GM12878 (cell line): ENCODE results near the gene COL4A2.

Experiments
- CEBPB ChIP-seq, 2 experiments: fragments of 150-350 bp in 1 of 2; IDR thresholded peaks; 2 replicates each; pipeline ENCODE4 v1.6.1; 2012 to 2014; ENCODE audit warnings: low read depth in 2 of 2, low read length in 2 of 2, borderline replicate concordance in 1 of 2, inconsistent platforms in 1 of 2
- CHD2 ChIP-seq: IDR thresholded peaks from 2 replicates; pipeline ENCODE4 v1.6.1; 2011; ENCODE audit warnings: low read depth, low read length, improper control_type of control experiment, borderline replicate concordance
- CTCF ChIP-seq, 3 experiments: IDR thresholded peaks in 2 of 3; conservative IDR thresholded peaks in 1 of 3; 2 replicates each; pipeline ENCODE4 v1.5.1; 2011; ENCODE audit warnings: low read depth in 3 of 3, low read length in 3 of 3, mild to moderate bottlenecking in 3 of 3, control low read depth in 2 of 3, moderate library complexity in 2 of 3, inconsistent platforms in 1 of 3, mixed read lengths in 1 of 3; ENCODE audit not compliant: control insufficient read depth in 2 of 3, insufficient read depth in 1 of 3; ENCODE audit errors: extremely low read depth in 1 of 3
- MAX ChIP-seq: IDR thresholded peaks from 2 replicates; pipeline ENCODE4 v1.6.1; 2012; ENCODE audit warnings: low read depth, low read length, improper control_type of control experiment
- MXI1 ChIP-seq: fragments of 150-350 bp; IDR thresholded peaks from 2 replicates; pipeline ENCODE4 v1.6.1; 2011; ENCODE audit warnings: low read depth, mild to moderate bottlenecking, inconsistent platforms, low read length, improper control_type of control experiment
- NKRF ChIP-seq: fragments of 450-650 bp; conservative IDR thresholded peaks from 2 replicates; pipeline ENCODE4 v1.6.1; 2017; ENCODE audit warnings: mild to moderate bottlenecking, moderate library complexity
- POLR2A ChIP-seq: IDR thresholded peaks from 2 replicates; pipeline ENCODE4 v1.6.1; 2011; ENCODE audit warnings: low read depth, mild to moderate bottlenecking, low read length
- POLR2AphosphoS2 ChIP-seq: IDR thresholded peaks from 2 replicates; pipeline ENCODE4 v1.6.1; 2011; ENCODE audit warnings: low read depth, mild to moderate bottlenecking, low read length, improper control_type of control experiment, moderate library complexity

GRCh38 chr13:110497003-110497402 lies 189.9 kb downstream of the COL4A2 start:
- TF ChIP-seq NKRF (no peak), CTCF (IDR thresholded peaks at IDR 0.05 in 2 of 3, conservative IDR thresholded peaks at IDR 0.05 in 1 of 3; ENCODE audit: control insufficient read depth in 2 of 3, extremely low read depth in 1 of 3, insufficient read depth in 1 of 3, low read depth in 3 of 3, low read length in 3 of 3) (no peak), CHD2 (no peak), MXI1 (no peak), MAX (no peak), POLR2A (no peak), POLR2AphosphoS2 (no peak), CEBPB (IDR thresholded peaks at IDR 0.05; ENCODE audit: borderline replicate concordance in 1 of 2, low read depth in 2 of 2, low read length in 2 of 2) (no peak)
